ENCODE measurements around the gene ADGRD2. TPM values are rescaled to one million over a fixed set of nuclear protein-coding genes. Genes with fewer than 3 reads are reported as not detected.

Gene ADGRD2
- total and polyA plus RNA-seq, 2 donors from 2014 or later, result not detected

DNA sequence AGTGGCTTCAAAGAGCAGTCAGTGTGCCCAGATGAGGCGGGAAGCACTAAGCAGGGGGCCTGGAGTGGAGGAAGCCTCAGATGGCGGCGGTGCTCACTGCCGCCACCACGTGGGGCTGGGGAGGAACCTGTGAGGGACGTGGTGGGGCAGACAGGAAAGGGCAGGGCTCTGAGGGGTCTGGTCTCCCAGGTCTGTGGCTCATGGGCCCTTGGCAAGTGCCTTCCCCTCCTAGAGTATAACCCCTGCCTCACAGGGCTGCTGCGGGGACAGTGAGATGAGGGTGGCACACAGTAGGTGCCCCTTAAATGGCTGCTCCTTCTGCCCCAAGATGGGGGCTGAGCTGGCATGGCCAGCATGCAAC, 30.4 kb downstream of the ADGRD2 start:
- no peaks in the 10 kb centered on the region for H3K36me3 ChIP-seq (ENCODE audit: control insufficient read depth in 2 of 3, insufficient read depth in 3 of 3, low read length in 3 of 3)
- peaks cover 0 to 4% (median 0%) of the 10 kb centered on the region in 3 donors for H3K9me3 ChIP-seq (ENCODE audit: control insufficient read depth in 2 of 3, insufficient read depth in 1 of 3, low read length in 3 of 3)
- H3K4me3 ChIP-seq (ENCODE audit: low read length in 3 of 3), result no peak overlapping the region
- H3K27ac ChIP-seq (ENCODE audit: low read depth in 2 of 2, low read length in 2 of 2), result no peak overlapping the region
- H3K9ac ChIP-seq (ENCODE audit: low read length in 3 of 3), result no peak overlapping the region
- peak in 3 of 5 donors; percentile 28 to 41 (median 37) for DNase-seq
- H3K27me3 ChIP-seq (ENCODE audit: control insufficient read depth, insufficient read depth, low read length), result peaks cover 13% of the 10 kb centered on the region
- H3K4me1 ChIP-seq (ENCODE audit: control insufficient read depth in 2 of 3, insufficient read depth in 2 of 3, low read depth in 1 of 3, low read length in 3 of 3), result no peaks in the 10 kb centered on the region
- FAIRE-seq, result no peak
- TF ChIP-seq, protein P1, sequence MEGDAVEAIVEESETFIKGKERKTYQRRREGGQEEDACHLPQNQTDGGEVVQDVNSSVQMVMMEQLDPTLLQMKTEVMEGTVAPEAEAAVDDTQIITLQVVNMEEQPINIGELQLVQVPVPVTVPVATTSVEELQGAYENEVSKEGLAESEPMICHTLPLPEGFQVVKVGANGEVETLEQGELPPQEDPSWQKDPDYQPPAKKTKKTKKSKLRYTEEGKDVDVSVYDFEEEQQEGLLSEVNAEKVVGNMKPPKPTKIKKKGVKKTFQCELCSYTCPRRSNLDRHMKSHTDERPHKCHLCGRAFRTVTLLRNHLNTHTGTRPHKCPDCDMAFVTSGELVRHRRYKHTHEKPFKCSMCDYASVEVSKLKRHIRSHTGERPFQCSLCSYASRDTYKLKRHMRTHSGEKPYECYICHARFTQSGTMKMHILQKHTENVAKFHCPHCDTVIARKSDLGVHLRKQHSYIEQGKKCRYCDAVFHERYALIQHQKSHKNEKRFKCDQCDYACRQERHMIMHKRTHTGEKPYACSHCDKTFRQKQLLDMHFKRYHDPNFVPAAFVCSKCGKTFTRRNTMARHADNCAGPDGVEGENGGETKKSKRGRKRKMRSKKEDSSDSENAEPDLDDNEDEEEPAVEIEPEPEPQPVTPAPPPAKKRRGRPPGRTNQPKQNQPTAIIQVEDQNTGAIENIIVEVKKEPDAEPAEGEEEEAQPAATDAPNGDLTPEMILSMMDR (IDR thresholded peaks at IDR 0.05; ENCODE audit: borderline replicate concordance, extremely low read depth, insufficient read depth), result no peak
- intact Hi-C loops (cut with DNase I), result no loop called here

DNA sequence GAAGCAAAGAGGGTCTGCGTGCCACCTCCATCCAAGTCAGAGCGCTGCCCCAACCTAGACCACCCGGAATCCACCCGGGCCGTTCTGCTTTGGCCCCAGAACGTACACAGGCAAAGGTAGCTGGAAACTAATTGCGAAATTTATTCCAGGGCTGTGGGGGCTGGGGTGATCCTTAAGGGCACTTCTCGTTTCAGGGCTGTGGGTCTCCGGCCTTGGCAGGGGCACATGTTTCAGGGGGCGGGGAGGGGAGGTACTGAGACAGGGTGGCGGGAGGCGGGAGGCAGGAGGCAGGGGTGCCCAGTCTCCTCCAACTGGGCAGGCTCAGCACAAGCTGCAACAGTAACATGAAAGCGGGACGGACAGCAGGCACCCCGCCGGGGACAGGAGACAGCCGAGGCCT, 30.9 kb downstream of the ADGRD2 start:
- FAIRE-seq (no peak), DNase-seq (no peak)
- peaks cover 14% of the 10 kb centered on the region for H3K27me3 ChIP-seq (ENCODE audit: control insufficient read depth, insufficient read depth, low read length)
- peaks cover 0 to 4% (median 0%) of the 10 kb centered on the region in 3 donors for H3K9me3 ChIP-seq (ENCODE audit: control insufficient read depth in 2 of 3, insufficient read depth in 1 of 3, low read length in 3 of 3)
- H3K36me3 ChIP-seq (ENCODE audit: control insufficient read depth in 2 of 3, insufficient read depth in 3 of 3, low read length in 3 of 3), result no peaks in the 10 kb centered on the region
- H3K27ac ChIP-seq (ENCODE audit: low read depth in 2 of 2, low read length in 2 of 2), result no peak overlapping the region
- H3K4me3 ChIP-seq (ENCODE audit: low read length in 3 of 3), result no peak overlapping the region
- no peaks in the 10 kb centered on the region for H3K4me1 ChIP-seq (ENCODE audit: control insufficient read depth in 2 of 3, insufficient read depth in 2 of 3, low read depth in 1 of 3, low read length in 3 of 3)
- intact Hi-C loops (cut with DNase I), result no loop called here
- H3K9ac ChIP-seq (ENCODE audit: low read length in 3 of 3), result no peak overlapping the region
- TF ChIP-seq, protein P1 (IDR thresholded peaks at IDR 0.05; ENCODE audit: borderline replicate concordance, extremely low read depth, insufficient read depth), result no peak

DNA sequence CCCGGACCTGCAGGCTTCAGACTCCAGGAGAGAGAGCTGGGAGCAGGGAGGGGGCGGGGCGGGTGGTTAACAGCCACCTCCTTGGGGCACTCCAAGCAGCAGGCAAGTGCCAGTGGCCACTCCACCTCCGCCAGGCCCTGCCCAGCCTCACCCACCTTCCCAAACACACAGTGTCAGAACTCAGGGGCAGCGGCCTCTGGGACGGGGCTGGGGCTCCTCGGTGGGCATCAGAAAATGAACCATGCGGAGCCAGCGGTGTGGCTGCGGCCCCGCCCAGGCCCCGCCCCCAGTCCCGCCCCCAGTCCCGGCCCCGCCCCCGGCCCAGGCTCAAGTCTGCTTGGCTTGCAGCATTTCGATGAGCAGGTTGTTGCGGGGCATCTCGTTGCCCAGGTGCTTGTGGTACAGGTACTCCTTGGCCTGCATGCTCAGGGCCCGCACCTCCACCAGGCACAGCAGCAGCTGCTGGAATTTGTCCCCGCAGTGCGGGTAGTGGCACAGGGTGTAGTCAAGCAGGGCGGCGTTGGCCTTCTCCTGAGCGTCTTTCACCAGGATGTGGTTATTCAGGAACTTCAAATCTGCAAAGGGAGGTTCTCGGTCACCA, 32.3 kb downstream of the ADGRD2 start:
- H3K9ac ChIP-seq (ENCODE audit: low read length in 3 of 3), result no peak overlapping the region
- no peak overlapping the region for H3K27ac ChIP-seq (ENCODE audit: low read depth in 2 of 2, low read length in 2 of 2)
- TF ChIP-seq, protein P1 (IDR thresholded peaks at IDR 0.05; ENCODE audit: borderline replicate concordance, extremely low read depth, insufficient read depth), result no peak
- peaks cover 0 to 4% (median 0%) of the 10 kb centered on the region in 3 donors for H3K9me3 ChIP-seq (ENCODE audit: control insufficient read depth in 2 of 3, insufficient read depth in 1 of 3, low read length in 3 of 3)
- no peak overlapping the region for H3K4me3 ChIP-seq (ENCODE audit: low read length in 3 of 3)
- H3K36me3 ChIP-seq (ENCODE audit: control insufficient read depth in 2 of 3, insufficient read depth in 3 of 3, low read length in 3 of 3), result no peaks in the 10 kb centered on the region
- no peak for FAIRE-seq
- intact Hi-C loops (cut with DNase I), result no loop called here
- H3K27me3 ChIP-seq (ENCODE audit: control insufficient read depth, insufficient read depth, low read length), result peaks cover 20% of the 10 kb centered on the region
- DNase-seq, result peak in 1 of 5 donors; percentile 25
- H3K4me1 ChIP-seq (ENCODE audit: control insufficient read depth in 2 of 3, insufficient read depth in 2 of 3, low read depth in 1 of 3, low read length in 3 of 3), result no peaks in the 10 kb centered on the region

DNA sequence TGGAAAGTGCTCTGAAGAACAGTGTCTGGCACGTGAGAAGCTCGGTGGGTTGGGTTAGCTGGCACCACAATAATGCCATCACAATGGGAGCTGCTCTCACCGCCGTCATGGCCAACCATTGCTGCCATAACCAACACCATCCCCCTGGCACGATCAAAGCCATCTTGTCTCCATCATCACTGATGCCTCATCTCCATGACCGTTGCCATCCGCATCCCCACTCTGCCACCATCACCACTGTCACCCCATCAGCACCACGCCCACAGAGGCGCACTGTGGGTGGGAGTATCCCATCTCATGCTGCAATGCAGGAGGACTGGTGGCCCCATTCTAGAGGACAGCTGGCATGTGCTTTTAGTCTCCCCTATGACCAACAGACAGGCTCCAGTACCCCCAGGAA, 33.2 kb downstream of the ADGRD2 start:
- Histone ChIP-seq H3K9ac (ENCODE audit: low read length in 3 of 3) (no peak overlapping the region), H3K36me3 (ENCODE audit: control insufficient read depth in 2 of 3, insufficient read depth in 3 of 3, low read length in 3 of 3) (no peaks in the 10 kb centered on the region), H3K27ac (ENCODE audit: low read depth in 2 of 2, low read length in 2 of 2) (no peak overlapping the region), H3K27me3 (ENCODE audit: control insufficient read depth, insufficient read depth, low read length) (peaks cover 18% of the 10 kb centered on the region), H3K4me1 (ENCODE audit: control insufficient read depth in 2 of 3, insufficient read depth in 2 of 3, low read depth in 1 of 3, low read length in 3 of 3) (no peaks in the 10 kb centered on the region), H3K9me3 (ENCODE audit: control insufficient read depth in 2 of 3, insufficient read depth in 1 of 3, low read length in 3 of 3) (peaks cover 0 to 4% (median 0%) of the 10 kb centered on the region in 3 donors), H3K4me3 (ENCODE audit: low read length in 3 of 3) (no peak overlapping the region)
- no peak for FAIRE-seq
- intact Hi-C loops (cut with DNase I), result no loop called here
- TF ChIP-seq, protein P1 (IDR thresholded peaks at IDR 0.05; ENCODE audit: borderline replicate concordance, extremely low read depth, insufficient read depth), result no peak
- DNase-seq, result peak in 1 of 5 donors; percentile 22

Measured in kidney (tissue), 14 donors.